A673 (cell line): Measurements from ENCODE around the gene SYNGR3. TPM values are rescaled to one million over a fixed set of nuclear protein-coding genes. Genes with fewer than 3 reads are reported as not detected.

Experiments
- BruUV-seq: library from RNA; stranded (reverse); fragments of 400-500 nt; replicated peaks from 2 replicates; lab custom pipeline; 2021; lab: Mats Ljungman, UMichigan
- CTCF ChIA-PET: fragments of 300-600 bp; sonication (Branson Sonifier 250); formaldehyde crosslinking; loops from one replicate; lab custom pipeline; 2022; ENCODE audit warnings: antibody characterized with exemption; lab: Charles Lee
- POLR2A ChIA-PET: fragments of 300-600 bp; sonication (Branson Sonifier 250); formaldehyde crosslinking; loops from one replicate; lab custom pipeline; 2022; ENCODE audit warnings: antibody characterized with exemption; ENCODE audit not compliant: low non-redundant PET; lab: Charles Lee
- DNase-seq: peaks from one replicate; pipeline ENCODE4 v3.0.0-alpha.2; 2015; ENCODE audit warnings: low spot score
- H3K27ac ChIP-seq: fragments of 200-600 bp; sonication (generic); 2 replicates; pipeline ENCODE4 v1.5.1; 2016; ENCODE audit warnings: mixed run types, low read depth, mild to moderate bottlenecking, mixed read lengths, antibody characterized with exemption, low read length; ENCODE audit not compliant: poor library complexity, severe bottlenecking
- H3K27me3 ChIP-seq: fragments of 200-600 bp; sonication (generic); replicated peaks from 2 replicates; pipeline ENCODE4 v1.6.1; 2017; ENCODE audit warnings: mixed run types, low read depth, mild to moderate bottlenecking, mixed read lengths, antibody characterized with exemption, low read length; ENCODE audit not compliant: insufficient read depth, poor library complexity
- H3K36me3 ChIP-seq: fragments of 200-600 bp; sonication (generic); 2 replicates; pipeline ENCODE4 v1.6.1; 2016; ENCODE audit warnings: mixed run types, mild to moderate bottlenecking, mixed read lengths, antibody characterized with exemption, low read length; ENCODE audit not compliant: insufficient read depth, poor library complexity, severe bottlenecking
- H3K4me1 ChIP-seq: fragments of 200-600 bp; sonication (generic); 2 replicates; pipeline ENCODE4 v1.6.1; 2017; ENCODE audit warnings: mixed run types, mild to moderate bottlenecking, mixed read lengths, antibody characterized with exemption, low read length; ENCODE audit not compliant: insufficient read depth, poor library complexity, severe bottlenecking
- H3K4me3 ChIP-seq: fragments of 200-600 bp; sonication (generic); 2 replicates; pipeline ENCODE4 v1.5.1; 2016; ENCODE audit warnings: low read depth, mixed run types, mild to moderate bottlenecking, mixed read lengths, low read length; ENCODE audit not compliant: poor library complexity, severe bottlenecking
- H3K9me3 ChIP-seq: fragments of 200-600 bp; sonication (generic); 2 replicates; pipeline ENCODE4 v1.6.1; 2016; ENCODE audit warnings: mixed run types, low read depth, mild to moderate bottlenecking, mixed read lengths, antibody characterized with exemption, low read length; ENCODE audit not compliant: poor library complexity, severe bottlenecking
- CTCF ChIP-seq: fragments of 300-800, 200-600 bp; sonication (generic); conservative IDR thresholded peaks from 2 replicates; pipeline ENCODE4 v1.5.1; 2017; ENCODE audit warnings: low read depth, mild to moderate bottlenecking, antibody characterized with exemption, low read length, moderate library complexity, mixed read lengths
- EZH2 ChIP-seq: fragments of 200-600 bp; sonication (generic); IDR thresholded peaks from 2 replicates; pipeline ENCODE4 v1.6.1; 2017; ENCODE audit warnings: borderline replicate concordance, low read depth, mild to moderate bottlenecking, mixed read lengths, antibody characterized with exemption, low read length; ENCODE audit not compliant: poor library complexity, severe bottlenecking
- intact Hi-C: fragments of 100-400 bp; cut with micrococcal nuclease; formaldehyde crosslinking; loops from one replicate; pipeline ENCODE4 v1.10.0; 2022; ENCODE audit not compliant: unreplicated experiment
- total RNA-seq: library from RNA; stranded (reverse); gene quantifications from 2 replicates; pipeline ENCODE4 v1.2.3, GENCODE V29; 2021

SYNGR3 gene
- total RNA-seq, 1 experiment from 2014 or later: 1.4 TPM

GRCh38 chr16:1990351-1991134 is 773 bp downstream of the SYNGR3 start:
- Histone ChIP-seq H3K27me3 (peaks cover 17% of the 10 kb centered on the region), H3K4me1 (peaks cover 6% of the 10 kb centered on the region), H3K36me3 (peaks cover 7% of the 10 kb centered on the region), H3K4me3 (peak overlapping the region; percentile 44), H3K9me3 (no peaks in the 10 kb centered on the region), H3K27ac (no peak overlapping the region)
- intact Hi-C loops: no loop called here
- no TSS peak for BruUV-seq
- no peak for DNase-seq
- ChIA-PET CTCF (interaction anchor here (0.6 kb wide), 1 partner anchor 9 kb away, joined by 3 read pairs; the partner anchor contains the start of gene NOXO1), POLR2A (no interaction called here)
- TF ChIP-seq EZH2 (no peak), CTCF (no peak)

- no peak for DNase-seq
- intact Hi-C loops: no loop called here
- peaks cover 3% of the 10 kb centered on the region for H3K36me3 ChIP-seq
- no peak overlapping the region for H3K27ac ChIP-seq
- peak overlapping the region; percentile 44 for H3K4me3 ChIP-seq
- CTCF ChIA-PET: interaction anchor here (0.6 kb wide), 1 partner anchor 10 kb away, joined by 3 read pairs; the partner anchor contains the start of gene NOXO1
- POLR2A ChIA-PET: no interaction called here
- no peaks in the 10 kb centered on the region for H3K9me3 ChIP-seq
- H3K27me3 ChIP-seq: peaks cover 17% of the 10 kb centered on the region
- BruUV-seq: no TSS peak
- H3K4me1 ChIP-seq: peaks cover 6% of the 10 kb centered on the region
- TF ChIP-seq CTCF (no peak), EZH2 (no peak)
Measured at GRCh38 chr16:1991135-1991551, 1.4 kb downstream of the SYNGR3 start.

- H3K27me3 ChIP-seq: peaks cover 17% of the 10 kb centered on the region
- no peaks in the 10 kb centered on the region for H3K36me3 ChIP-seq
- peaks cover 6% of the 10 kb centered on the region for H3K4me1 ChIP-seq
- no peak overlapping the region for H3K4me3 ChIP-seq
- TF ChIP-seq EZH2 (no peak), CTCF (no peak)
- ChIA-PET CTCF (interaction anchor here (0.6 kb wide), 1 partner anchor 149 kb away, joined by 8 read pairs; no protein-coding TSS in a partner anchor), POLR2A (interaction anchor here (1.0 kb wide), 1 partner anchor 27 kb away, joined by 3 read pairs; the partner anchor contains the start of gene RPS2)
- no peak overlapping the region for H3K27ac ChIP-seq
- no TSS peak for BruUV-seq
- intact Hi-C loops: no loop called here
- no peaks in the 10 kb centered on the region for H3K9me3 ChIP-seq
- no peak for DNase-seq
Measured at GRCh38 chr16:1991588-1991947, 1.8 kb downstream of the SYNGR3 start.
